Stimulated activated naive CD4-positive, alpha-beta T cell treated with Interleukin-2 at 50 U/mL for 16 hours (primary cell): ENCODE results near the gene GNAZ.

Experiments used
- DNase-seq: peaks from one replicate; lab custom pipeline; 2025; lab: John Stamatoyannopoulos, UW

GNAZ gene

GRCh38 chr22:23093051-23093788 lies 22.9 kb downstream of the GNAZ start:
- no peak for DNase-seq

- DNase-seq: no peak
Measured at GRCh38 chr22:23094260-23094659, 23.9 kb downstream of the GNAZ start.

DNA sequence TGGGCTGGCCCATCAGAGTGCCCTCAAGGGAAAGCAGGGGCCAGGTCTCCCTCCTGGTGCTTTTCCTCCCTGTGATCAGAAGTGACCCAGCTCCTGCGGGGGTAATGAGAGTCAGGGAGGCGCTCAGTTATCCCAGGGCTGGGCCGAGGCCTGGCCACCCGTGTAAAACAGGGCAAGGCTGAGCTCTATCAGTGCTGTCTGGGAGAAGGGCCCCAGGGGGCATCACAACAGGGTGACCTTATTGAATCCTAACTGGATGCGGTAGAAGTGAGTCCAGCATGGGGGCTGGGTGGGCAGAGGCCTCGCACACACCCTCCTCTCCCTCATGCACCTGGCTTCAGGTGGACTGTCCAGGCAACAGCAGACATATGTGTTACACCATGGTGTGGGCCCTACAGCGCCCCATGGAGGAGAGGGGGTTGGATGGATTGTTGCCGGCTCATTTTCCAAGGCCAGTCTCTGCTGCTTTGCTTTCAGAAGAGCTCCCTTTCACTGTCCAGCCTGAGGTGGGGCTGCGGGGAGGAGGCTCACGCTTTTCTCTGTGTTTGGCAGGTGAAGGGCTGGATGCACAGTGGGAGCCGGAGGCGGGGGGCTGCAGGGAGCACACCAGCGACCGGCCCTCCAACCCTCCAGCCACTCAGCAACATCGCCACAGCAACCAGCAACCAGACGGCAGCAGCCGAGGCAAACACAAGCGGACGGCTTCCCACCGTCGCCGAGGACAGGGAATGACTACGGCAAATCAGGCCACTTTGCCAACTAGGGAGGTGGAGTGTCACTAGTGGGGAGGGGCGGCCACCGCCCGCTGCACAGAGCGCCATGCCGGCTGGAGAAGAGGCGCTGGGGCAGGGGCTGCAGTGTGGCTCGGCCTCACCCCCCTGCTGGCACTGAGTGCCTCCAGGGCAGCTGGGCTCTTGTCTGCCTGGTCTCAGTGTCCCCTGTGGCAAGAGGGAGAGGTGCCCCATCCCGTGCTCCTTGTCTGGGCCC lies 24.7 kb downstream of the GNAZ start:
- DNase-seq: no peak

DNA sequence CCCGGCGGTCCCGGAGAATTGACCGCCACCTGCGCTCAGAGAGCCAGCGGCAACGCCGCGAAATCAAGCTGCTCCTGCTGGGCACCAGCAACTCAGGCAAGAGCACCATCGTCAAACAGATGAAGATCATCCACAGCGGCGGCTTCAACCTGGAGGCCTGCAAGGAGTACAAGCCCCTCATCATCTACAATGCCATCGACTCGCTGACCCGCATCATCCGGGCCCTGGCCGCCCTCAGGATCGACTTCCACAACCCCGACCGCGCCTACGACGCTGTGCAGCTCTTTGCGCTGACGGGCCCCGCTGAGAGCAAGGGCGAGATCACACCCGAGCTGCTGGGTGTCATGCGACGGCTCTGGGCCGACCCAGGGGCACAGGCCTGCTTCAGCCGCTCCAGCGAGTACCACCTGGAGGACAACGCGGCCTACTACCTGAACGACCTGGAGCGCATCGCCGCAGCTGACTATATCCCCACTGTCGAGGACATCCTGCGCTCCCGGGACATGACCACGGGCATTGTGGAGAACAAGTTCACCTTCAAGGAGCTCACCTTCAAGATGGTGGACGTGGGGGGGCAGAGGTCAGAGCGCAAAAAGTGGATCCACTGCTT lies 25.5 kb downstream of the GNAZ start:
- DNase-seq: no peak

- no peak for DNase-seq
Measured at GRCh38 chr22:23097412-23098229, 27.3 kb downstream of the GNAZ start.

- no peak for DNase-seq
Measured at GRCh38 chr22:23098230-23098705, 27.9 kb downstream of the GNAZ start.

- DNase-seq: no peak
Measured at GRCh38 chr22:23098718-23099530, 28.6 kb downstream of the GNAZ start.

- no peak for DNase-seq
Measured at GRCh38 chr22:23099531-23099804, 29.1 kb downstream of the GNAZ start.

DNA sequence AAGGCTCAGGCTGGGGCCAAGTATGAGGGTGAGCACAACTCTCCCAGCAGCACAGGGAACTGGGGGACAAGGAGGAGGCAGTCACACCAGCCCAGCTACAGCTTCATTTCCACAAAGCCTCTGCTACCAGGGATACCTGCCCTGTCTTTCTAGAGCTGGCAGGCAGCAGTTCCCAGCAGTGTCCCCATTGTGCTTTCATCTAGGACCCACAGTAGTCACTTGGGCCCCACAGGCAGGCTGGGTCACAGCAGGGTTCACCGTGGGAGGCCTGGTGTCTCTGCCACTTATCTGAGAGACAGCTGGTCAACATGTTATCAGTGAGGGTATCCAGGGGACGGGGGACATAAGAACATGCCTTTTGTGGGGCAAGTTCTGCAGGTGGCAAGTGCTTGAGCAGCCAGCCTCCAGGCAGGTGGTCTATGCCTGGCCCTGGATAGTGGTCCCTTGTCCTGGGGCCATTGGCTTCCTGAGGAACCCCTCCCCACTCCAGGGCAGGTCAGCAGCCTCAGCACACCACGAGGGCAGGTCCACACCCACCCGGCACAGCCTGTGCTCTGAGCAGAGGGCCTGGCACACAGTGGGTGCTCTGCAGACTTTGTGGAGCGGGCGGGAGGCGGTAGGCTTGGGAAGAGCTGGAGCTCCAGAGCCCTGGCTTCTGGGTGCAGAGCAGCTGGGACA lies 29.9 kb downstream of the GNAZ start:
- DNase-seq: no peak

- no peak for DNase-seq
Measured at GRCh38 chr22:23101524-23101923, 31.2 kb downstream of the GNAZ start.

DNA sequence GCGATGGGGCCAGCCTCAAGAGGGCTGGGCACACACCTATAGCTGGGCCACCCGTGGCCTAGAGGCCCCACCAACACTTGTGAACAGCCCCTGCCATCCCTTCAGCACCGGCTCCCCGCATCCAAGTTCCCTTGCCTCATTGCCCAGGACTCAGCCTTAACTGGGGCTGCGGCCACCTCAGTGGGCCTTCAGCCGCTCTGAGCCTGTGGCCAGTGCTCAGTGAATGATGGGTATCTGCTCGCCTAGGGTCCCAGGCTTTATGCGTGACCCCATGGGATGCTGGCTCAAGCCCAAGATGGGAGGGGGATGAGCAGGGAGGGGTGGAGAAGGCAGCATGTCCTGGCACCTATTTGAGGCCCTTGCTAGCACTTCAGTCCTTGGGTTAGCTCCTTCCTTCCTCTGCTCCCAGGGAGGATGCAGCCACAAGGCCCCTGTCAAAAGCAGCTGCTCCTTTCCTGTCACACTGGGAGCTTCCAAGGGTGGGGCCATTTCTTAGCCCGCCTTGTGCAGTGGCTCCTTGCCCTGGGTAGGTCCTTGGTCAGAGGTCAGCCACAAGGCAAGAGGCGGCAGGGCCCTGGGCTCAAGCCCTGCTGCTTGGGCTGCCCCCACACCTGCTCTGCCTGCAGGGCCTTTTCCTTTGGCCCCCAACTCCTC lies 31.8 kb downstream of the GNAZ start:
- DNase-seq: no peak

GRCh38 chr22:23102776-23103175 lies 32.5 kb downstream of the GNAZ start:
- DNase-seq: no peak

DNA sequence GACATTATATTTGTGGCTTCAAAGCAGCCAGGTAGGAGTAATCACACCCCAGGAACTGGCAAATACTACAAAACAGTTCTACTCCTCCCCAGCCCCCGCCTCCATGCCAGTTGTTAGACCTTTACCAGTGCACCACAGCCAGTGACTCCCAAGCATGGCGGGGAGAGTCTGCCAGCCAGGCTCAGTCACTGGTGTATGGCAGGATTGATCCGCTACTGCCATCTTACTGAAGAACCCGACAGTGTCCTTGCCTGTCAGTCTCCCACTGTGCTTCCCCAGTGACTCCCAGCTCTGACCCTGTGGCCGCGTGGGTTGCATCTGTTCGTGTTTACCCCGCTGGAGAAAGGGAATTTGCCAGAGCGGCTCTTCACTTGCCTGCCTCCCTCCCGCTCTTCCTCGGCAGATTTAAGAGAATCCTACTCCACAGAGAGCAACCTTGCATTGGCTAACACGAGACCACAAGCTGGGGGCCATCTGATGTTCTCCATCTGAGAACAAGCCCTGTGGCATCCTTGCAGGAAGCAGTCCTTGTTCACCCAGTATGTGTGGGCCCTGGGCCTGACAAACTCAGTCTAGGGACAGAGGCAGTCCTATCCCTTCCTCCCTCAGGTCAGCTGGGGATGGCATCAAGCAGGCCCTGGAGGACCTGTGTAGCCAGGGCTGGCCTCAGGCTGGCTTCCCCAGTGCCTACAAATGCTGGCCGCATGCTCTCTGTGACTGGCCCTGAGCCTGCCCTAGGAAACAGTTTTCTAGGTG lies 33.1 kb downstream of the GNAZ start:
- no peak for DNase-seq

- DNase-seq: no peak
Measured at GRCh38 chr22:23104187-23104971, 34.1 kb downstream of the GNAZ start.

- no peak for DNase-seq
Measured at GRCh38 chr22:23105304-23105703, 35.0 kb downstream of the GNAZ start.

DNA sequence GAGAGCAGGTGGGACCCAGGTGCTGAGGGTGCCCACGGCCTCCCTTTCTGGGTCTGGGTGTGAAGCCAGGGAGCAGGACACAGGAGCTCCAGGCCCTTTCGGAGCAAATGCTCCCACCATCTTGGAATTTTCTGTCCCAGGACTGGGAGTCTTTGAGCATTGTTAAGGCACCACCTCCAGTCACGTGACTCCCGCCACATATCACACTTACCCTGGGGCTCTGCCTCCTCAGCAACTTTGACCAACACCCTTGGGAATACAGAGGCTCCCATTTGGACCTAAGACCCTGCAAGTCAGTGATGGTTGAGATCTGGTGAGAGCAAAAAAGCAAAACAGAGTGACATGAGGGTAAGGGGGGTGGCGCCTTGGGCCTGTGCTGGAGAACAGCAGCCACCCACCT lies 35.6 kb downstream of the GNAZ start:
- DNase-seq: no peak

DNA sequence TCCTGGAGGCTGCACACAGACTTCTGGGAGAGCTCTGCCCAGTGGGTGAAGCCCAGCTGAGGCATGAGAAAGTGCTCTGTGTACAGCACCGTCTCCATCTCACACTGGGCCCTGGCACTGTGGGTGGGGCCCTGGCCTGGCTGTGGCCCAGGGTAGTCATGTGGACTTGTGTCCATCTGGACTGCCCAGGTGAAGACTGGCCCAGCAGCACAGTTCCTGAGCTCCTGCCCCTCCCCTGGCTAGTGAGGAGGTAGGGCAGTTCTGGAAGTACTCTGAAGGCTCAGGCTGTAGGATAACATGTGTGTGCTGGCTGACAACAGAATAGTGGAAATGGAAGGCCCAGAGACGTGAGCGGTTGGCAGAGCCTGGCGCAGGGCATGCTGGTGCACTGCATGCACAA lies 36.0 kb downstream of the GNAZ start:
- no peak for DNase-seq

DNA sequence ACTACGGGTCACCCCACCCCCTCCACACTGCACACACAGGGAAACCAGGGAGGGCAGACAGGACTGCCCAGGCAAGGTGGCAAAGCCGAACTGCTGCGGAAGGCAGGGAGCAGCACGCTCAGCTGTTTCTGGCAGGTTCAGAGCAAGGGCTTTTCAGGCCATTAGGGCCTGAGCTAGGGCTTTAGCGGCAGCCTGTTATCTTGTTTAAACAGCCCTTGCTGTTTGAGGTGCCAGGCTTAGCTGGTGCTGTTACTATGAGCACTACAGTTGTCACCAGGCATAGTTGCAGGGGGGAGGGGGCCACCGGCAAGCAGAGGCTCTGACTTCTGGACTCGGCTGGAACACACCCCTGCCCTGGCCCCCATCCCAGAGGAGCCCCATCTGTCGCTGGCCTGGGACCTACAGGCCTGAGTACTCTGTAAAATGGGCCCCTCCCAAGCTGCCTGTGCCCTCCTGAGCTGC lies 36.6 kb downstream of the GNAZ start:
- no peak for DNase-seq
